ENCODE results near the gene SCLY. TPM values are rescaled to one million over a fixed set of nuclear protein-coding genes. Genes with fewer than 3 reads are reported as not detected.

SCLY gene
- total and polyA plus RNA-seq, 4 donors: 13.9 to 27.0 (median 19.3) TPM

GRCh38 chr2:238116298-238117198 lies 55.7 kb downstream of the SCLY start:
- Histone ChIP-seq H3K4me1 (ENCODE audit: control insufficient read depth, insufficient read depth, low read length) (peaks cover 14% of the 10 kb centered on the region), H3K27ac (ENCODE audit: low read depth, low read length) (no peak overlapping the region), H3K9me3 (ENCODE audit: control insufficient read depth, insufficient read depth, low read length) (no peaks in the 10 kb centered on the region), H3K4me3 (ENCODE audit: low read depth, low read length) (no peak overlapping the region), H3K36me3 (ENCODE audit: control insufficient read depth, insufficient read depth, low read length) (no peaks in the 10 kb centered on the region), H3K27me3 (ENCODE audit: control insufficient read depth, insufficient read depth, low read length) (peaks cover 4% of the 10 kb centered on the region)
- no peak for DNase-seq (ENCODE audit: low read depth in 4 of 6, low spot score in 6 of 6)
- 92% methylated on average over 21 of the region's 21 CpGs for WGBS (ENCODE audit: insufficient coverage)

DNA sequence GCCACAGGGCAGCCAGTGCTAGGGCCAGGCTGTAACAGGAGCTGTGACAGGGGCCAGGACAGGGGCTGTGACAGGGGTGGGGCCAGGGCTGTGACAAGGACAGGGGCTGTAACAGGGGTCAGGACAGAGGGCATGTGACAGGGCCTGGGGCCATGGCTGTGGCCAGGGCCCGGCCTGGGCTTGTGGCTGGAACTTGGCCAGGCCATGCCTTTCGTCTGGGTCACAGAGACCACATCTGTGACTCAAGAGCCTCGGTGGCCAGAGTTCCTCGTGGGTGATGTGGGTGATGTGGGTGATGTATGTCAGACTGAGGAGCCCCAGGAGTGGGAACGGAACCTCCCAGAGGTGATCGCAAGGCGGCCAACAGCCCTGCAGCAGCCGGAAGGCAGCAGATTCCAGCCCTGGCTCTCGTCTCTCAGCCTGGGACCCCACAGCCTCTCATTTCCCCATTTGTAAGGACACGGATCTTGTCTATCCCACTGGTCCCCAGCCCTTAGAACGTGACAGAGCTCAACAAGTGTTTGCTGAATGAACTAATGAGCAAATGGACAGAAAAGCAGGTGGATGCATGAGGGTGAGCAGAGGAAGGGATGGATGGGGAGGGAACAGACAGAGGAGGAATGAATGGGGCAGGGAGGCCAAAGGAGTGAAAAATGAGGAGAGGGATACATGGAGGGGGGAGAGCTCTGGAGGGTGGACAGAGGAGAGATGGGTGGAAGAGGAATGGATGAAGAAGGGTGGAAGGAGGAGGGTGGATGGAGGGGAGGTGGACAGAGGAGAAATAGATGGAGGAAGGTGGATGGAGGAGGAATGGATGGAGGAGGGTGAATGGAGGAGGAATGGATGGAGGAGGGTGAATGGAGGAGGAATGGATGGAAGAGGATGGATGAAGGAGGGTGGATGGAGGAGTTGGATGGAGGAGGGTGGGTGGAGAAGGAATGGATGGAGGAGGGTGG lies 56.7 kb downstream of the SCLY start:
- 90% methylated on average over 9 of the region's 11 CpGs for WGBS (ENCODE audit: insufficient coverage)
- no peak for DNase-seq (ENCODE audit: low read depth in 4 of 6, low spot score in 6 of 6)
- Histone ChIP-seq H3K4me3 (ENCODE audit: low read depth, low read length) (no peak overlapping the region), H3K36me3 (ENCODE audit: control insufficient read depth, insufficient read depth, low read length) (no peaks in the 10 kb centered on the region), H3K27me3 (ENCODE audit: control insufficient read depth, insufficient read depth, low read length) (peaks cover 4% of the 10 kb centered on the region), H3K4me1 (ENCODE audit: control insufficient read depth, insufficient read depth, low read length) (peaks cover 14% of the 10 kb centered on the region), H3K27ac (ENCODE audit: low read depth, low read length) (no peak overlapping the region), H3K9me3 (ENCODE audit: control insufficient read depth, insufficient read depth, low read length) (no peaks in the 10 kb centered on the region)

DNA sequence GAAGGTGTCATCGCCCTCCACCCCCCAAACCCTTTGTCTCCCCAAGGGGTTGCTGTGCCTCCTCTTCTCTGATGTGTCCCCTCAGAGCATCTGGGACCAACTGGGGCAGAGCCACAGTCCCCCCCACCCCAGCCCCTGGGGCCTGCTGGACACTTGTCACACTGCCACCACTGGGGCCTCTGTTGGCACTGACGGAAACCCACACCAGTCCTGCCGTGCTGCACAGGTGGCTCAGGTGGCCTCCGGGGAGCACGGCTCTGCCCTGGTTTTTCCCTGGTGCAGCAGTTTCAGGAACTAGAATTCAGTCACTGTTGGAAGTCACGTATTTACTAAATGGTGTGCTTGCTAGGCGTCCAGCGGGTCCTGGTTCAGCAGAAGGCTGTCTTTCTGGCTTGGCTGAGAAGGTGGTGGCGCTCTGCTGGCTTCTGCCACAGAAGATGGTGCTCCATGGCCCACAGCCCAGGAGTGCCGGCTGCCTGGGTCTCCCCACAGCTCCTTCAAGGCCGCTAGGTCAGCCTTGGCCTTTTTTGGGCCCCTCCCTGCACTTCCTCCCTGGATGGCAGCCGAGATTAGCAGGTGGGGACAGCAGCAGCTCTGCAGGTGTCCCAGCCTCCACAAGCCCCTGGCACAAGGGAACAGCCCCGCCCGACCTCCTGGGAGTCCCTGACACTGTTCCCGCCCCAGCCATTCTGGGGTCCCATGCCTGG lies 59.1 kb downstream of the SCLY start:
- H3K27me3 ChIP-seq (ENCODE audit: control insufficient read depth, insufficient read depth, low read length): peaks cover 4% of the 10 kb centered on the region
- no peaks in the 10 kb centered on the region for H3K9me3 ChIP-seq (ENCODE audit: control insufficient read depth, insufficient read depth, low read length)
- H3K4me1 ChIP-seq (ENCODE audit: control insufficient read depth, insufficient read depth, low read length): peaks cover 14% of the 10 kb centered on the region
- no peaks in the 10 kb centered on the region for H3K36me3 ChIP-seq (ENCODE audit: control insufficient read depth, insufficient read depth, low read length)
- 75% methylated on average over 15 of the region's 15 CpGs for WGBS (ENCODE audit: insufficient coverage)
- DNase-seq (ENCODE audit: low read depth in 4 of 6, low spot score in 6 of 6): no peak
- no peak overlapping the region for H3K4me3 ChIP-seq (ENCODE audit: low read depth, low read length)
- no peak overlapping the region for H3K27ac ChIP-seq (ENCODE audit: low read depth, low read length)

- Histone ChIP-seq H3K27me3 (ENCODE audit: control insufficient read depth, insufficient read depth, low read length) (peaks cover 4% of the 10 kb centered on the region), H3K36me3 (ENCODE audit: control insufficient read depth, insufficient read depth, low read length) (no peaks in the 10 kb centered on the region), H3K4me3 (ENCODE audit: low read depth, low read length) (no peak overlapping the region), H3K27ac (ENCODE audit: low read depth, low read length) (no peak overlapping the region), H3K9me3 (ENCODE audit: control insufficient read depth, insufficient read depth, low read length) (no peaks in the 10 kb centered on the region), H3K4me1 (ENCODE audit: control insufficient read depth, insufficient read depth, low read length) (peaks cover 14% of the 10 kb centered on the region)
- WGBS (ENCODE audit: insufficient coverage): 27% methylated on average over 28 of the region's 30 CpGs
- peak in 2 of 6 donors; percentile 32 to 33 for DNase-seq (ENCODE audit: low read depth in 4 of 6, low spot score in 6 of 6)
Measured at GRCh38 chr2:238120463-238121298, 59.9 kb downstream of the SCLY start.

DNA sequence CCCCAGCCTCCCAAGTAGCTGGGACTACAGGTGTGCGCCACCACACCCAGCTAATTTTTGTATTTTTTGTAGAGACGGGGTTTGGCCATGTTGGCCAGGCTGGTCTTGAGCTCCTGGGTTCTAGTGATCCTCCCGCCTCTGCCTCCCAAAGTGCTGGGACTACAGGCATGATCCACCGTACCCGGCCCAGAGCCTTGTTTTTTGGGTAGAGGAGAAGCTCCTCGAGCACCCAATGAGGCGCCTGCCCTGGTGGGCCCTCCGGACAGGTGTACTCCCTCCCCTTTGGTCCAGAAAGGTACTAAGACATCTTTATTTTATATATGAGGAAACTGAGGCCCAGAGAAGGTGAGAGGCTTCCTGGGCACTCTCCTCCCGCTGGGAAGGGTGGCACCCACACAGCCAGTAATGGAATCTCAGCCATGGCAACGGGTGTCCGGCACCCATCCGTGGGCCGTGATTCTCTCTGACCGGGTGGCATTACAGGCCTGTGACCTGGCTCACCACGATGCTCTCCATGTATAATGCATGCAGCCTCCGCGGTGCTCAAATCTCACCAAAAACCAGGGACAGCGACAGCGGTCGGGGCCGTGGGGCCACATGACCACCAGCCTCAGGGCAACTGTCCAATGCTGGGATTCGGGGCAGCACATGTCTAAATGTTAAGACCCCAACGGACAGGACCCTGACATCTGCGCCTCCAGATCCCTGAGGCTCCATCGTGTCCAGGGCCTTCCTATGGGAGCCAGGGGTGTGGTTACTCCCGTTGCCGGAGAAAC lies 60.9 kb downstream of the SCLY start:
- Histone ChIP-seq H3K27me3 (ENCODE audit: control insufficient read depth, insufficient read depth, low read length) (peaks cover 4% of the 10 kb centered on the region), H3K4me1 (ENCODE audit: control insufficient read depth, insufficient read depth, low read length) (peaks cover 14% of the 10 kb centered on the region), H3K27ac (ENCODE audit: low read depth, low read length) (no peak overlapping the region), H3K4me3 (ENCODE audit: low read depth, low read length) (no peak overlapping the region), H3K9me3 (ENCODE audit: control insufficient read depth, insufficient read depth, low read length) (no peaks in the 10 kb centered on the region), H3K36me3 (ENCODE audit: control insufficient read depth, insufficient read depth, low read length) (no peaks in the 10 kb centered on the region)
- 85% methylated on average over 21 of the region's 27 CpGs for WGBS (ENCODE audit: insufficient coverage)
- no peak for DNase-seq (ENCODE audit: low read depth in 4 of 6, low spot score in 6 of 6)

DNA sequence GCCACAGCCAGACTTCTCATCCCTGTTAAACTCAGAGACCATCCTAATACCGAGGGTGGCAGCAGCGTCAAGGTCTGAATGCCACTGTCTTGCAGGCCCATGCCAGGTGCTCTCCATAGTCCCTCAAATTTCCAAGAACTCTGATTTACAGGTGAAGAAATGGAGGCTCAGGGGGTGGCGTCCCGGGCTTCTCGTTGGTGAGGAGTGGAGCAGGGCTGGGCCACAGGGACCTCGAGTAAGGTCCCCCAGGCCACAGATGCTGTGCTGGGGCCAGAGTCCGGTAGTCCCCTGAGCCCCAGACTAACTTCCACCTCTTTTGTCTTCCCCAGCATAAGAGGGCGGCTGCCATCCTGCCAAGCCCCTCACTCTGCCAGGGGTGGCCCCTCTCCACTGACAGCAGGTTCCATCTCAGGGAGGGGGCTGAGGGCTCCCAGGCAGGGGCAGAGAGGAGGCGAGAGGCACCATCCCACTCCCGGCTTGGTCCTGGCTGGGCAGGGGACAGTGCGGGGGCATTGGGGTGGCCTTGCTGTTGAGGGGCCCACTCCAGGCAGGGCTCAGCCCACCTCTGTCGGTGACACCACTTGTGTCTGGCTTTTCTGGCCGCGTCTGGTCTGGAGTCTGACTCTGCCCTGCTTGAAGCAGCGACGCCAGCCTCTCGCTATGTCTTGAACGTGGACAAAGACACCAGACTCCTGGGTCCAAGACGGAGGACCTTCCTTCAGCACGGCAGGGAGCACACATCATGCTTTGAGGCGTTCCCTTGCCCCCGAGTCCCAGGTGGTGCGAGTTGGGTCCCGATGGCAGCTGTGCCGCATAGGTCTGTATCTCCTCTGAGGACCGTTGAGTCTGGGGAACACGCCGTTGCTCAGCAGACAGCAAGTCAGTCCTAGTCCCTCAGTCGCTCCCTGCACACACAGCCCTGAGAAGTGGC lies 61.8 kb downstream of the SCLY start:
- Histone ChIP-seq H3K9me3 (ENCODE audit: control insufficient read depth, insufficient read depth, low read length) (no peaks in the 10 kb centered on the region), H3K36me3 (ENCODE audit: control insufficient read depth, insufficient read depth, low read length) (no peaks in the 10 kb centered on the region), H3K27ac (ENCODE audit: low read depth, low read length) (no peak overlapping the region), H3K27me3 (ENCODE audit: control insufficient read depth, insufficient read depth, low read length) (peaks cover 3% of the 10 kb centered on the region), H3K4me1 (ENCODE audit: control insufficient read depth, insufficient read depth, low read length) (peaks cover 19% of the 10 kb centered on the region), H3K4me3 (ENCODE audit: low read depth, low read length) (no peak overlapping the region)
- DNase-seq (ENCODE audit: low read depth in 4 of 6, low spot score in 6 of 6): no peak
- 83% methylated on average over 29 of the region's 29 CpGs for WGBS (ENCODE audit: insufficient coverage)

- 88% methylated on average over 19 of the region's 22 CpGs for WGBS (ENCODE audit: insufficient coverage)
- no peak overlapping the region for H3K27ac ChIP-seq (ENCODE audit: low read depth, low read length)
- peaks cover 25% of the 10 kb centered on the region for H3K4me1 ChIP-seq (ENCODE audit: control insufficient read depth, insufficient read depth, low read length)
- H3K9me3 ChIP-seq (ENCODE audit: control insufficient read depth, insufficient read depth, low read length): no peaks in the 10 kb centered on the region
- DNase-seq (ENCODE audit: low read depth in 4 of 6, low spot score in 6 of 6): no peak
- peaks cover 2% of the 10 kb centered on the region for H3K27me3 ChIP-seq (ENCODE audit: control insufficient read depth, insufficient read depth, low read length)
- H3K36me3 ChIP-seq (ENCODE audit: control insufficient read depth, insufficient read depth, low read length): no peaks in the 10 kb centered on the region
- no peak overlapping the region for H3K4me3 ChIP-seq (ENCODE audit: low read depth, low read length)
Measured at GRCh38 chr2:238123218-238123971, 62.6 kb downstream of the SCLY start.
